Activated CD4-positive, alpha-beta T cell treated with anti-CD3 and anti-CD28 coated beads, Interleukin-10, Interleukin-2, amounts not matched to agents 100 ng/mL and 50 ng/mL, durations not matched to agents 16 hours and 8 hours (primary cell): ENCODE measurements around the gene RIOK3.
A peak's percentile ranks its signal among the peaks of the same experiment; 100 is the strongest.
"Not testable (repeated sequence)": the region's sequence is repeated elsewhere in the genome, so short reads cannot be mapped to it uniquely, and the experiment has no call there.

Source experiments
- DNase-seq: peaks from one replicate; pipeline ENCODE4 v3.0.0-alpha.2; 2020

RIOK3 gene

GRCh38 chr18:23452728-23453679 lies at the start of gene RIOK3:
Gene RIOK3 (plus strand): TSS chr18:23453287. CDS start chr18:23453440, 153 bp downstream.
- peak; percentile 98 for DNase-seq

DNA sequence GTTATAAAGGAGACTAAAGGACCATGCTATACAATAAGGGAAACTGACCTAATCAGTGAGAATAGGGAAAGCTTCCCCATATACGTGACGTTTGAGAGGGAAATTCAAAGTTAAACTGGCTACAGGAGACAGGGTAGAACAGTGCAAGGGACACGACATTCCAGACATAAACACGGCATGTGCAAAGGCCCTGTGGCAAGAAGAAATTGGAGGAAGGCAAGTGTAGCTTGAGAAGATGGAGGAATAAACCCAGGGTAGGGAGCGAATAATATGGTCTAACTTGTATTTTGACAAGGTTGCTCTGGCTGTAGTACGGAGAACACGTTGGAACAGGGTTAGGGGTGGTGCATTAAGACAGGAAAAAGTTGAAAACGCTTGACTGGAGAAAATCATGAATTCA lies 49.8 kb upstream of the RIOK3 start:
- no peak for DNase-seq

GRCh38 chr18:23405636-23406035 lies 47.5 kb upstream of the RIOK3 start:
- DNase-seq: no peak

DNA sequence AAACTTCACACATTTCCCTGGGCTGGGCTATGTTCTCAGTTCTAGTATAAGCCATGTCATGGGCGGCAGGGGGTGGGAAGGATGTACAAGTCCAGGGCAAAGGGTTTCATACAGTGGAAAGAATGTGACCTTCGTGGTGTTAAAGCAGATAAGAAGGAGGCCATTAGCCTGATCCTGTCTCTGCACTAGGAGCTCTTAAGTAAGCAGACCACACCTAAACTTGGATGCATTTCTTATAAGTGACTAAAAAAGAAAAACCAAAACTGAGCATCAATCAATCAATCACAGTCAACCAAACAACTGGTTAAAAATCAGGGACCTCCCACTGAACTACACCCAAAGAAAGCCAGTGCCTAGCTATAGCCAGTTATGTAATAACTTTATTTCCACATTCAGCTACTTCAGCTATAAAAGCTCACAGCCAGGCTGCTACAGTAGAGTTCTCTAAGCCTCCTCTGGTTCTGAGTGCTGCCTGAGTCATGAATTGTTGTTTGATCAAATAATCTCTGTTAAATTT lies 46.8 kb upstream of the RIOK3 start:
- DNase-seq: no peak

DNA sequence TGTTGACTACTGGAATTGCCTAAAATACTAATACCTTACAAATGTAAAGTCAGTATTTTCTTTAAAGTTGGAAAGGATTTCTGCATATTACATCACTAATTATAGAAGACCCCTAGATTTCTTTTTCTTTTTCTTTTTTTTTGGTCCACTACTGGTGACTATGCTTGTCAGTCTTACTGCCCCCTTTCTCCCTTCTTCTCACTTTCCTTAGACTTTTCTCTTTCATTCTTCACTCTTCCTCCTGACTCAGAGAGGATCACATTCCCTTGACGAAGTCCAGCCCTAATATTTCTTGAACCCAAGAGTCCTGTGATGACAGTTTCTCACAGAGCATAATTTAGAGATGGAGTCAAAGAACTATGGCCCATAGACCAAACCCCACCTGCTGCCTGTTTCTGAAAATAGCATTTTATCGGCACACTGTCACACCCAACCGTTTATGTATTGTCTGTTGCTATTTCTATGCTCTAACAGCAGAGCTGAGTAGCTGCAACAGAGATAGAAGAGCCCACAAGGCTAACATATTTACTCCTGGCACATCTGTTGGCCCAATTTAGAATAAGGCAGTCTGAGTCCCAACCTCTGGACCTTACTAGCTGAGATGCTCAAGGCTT lies 40.6 kb upstream of the RIOK3 start:
- DNase-seq: no peak

DNA sequence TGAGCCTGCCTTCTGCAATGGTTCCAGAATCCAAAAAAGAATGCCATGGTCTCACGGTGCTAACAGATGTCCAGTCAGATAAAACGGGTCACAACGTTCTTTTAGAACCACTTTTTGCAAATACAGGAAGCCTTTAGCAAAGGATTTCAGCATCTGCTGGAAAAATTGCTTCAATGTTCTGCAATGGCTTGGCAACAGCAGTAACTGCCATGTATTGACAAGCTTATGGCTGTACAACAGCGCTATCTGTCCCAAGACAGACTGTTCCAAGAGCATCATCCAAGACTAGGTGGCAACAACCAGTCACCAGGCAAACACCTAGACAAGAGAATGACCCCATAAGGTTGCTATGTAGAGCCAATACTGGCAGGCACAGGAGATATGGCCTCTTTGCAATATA lies 37.6 kb upstream of the RIOK3 start:
- DNase-seq: no peak

DNA sequence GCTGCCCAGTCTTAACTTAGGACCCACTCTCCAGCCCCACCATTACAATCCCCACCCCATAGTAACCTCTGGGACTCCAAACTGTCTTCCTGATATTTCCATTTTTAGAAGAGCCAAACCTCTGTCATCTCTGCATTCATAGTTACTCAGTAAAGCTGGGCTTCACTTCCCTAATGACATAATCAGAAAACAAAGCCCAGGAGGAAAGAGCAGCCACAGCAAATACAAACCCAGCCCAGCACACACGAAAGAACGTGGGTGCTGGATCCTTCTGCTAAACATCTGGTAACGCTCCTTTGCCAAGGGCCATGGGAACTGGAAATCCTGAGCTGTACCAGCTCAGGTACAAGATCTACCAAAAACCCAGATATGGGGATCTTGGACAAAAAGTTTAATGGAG lies 36.8 kb upstream of the RIOK3 start:
- DNase-seq: no peak

DNA sequence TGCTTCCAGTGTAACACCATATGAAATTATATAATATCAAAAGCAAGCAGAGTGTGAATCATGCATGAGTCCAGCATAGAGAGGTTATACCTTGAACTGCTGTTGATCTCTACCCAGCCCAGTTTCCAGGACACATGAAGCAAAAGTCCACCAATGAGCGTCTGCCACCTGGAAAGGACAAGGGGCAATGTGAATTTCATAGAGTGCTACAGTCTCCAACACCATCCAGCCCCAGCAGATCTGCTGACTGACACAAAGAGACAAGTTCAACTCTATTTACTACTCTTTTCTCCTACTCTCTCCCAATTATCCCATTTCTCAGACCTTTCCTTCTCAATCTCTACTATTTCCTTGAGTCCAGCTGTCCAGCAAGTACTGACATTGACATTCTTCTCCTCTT lies 31.8 kb upstream of the RIOK3 start:
- no peak for DNase-seq

GRCh38 chr18:23422751-23423418 lies 30.2 kb upstream of the RIOK3 start:
- peak; percentile 54 for DNase-seq

DNA sequence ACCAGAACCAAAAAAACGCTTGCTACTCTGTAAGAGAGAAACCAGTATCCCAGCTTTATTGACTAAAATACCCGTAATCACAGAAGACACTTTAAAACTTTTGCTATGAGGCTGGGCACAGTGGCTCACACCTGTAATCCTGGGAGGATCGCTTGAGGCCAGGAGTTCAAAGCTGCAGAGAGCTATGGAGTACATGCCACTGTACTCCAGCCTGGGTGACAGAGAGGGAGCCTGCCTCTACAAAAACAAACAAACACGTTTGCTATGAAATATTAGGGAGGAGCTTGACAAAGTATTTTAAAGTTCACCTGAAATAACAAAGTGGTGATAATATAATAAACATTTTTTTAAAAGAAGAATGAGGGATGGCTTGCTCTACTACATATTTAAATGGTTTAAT lies 28.5 kb upstream of the RIOK3 start:
- DNase-seq: no peak

GRCh38 chr18:23428821-23429220 lies 24.3 kb upstream of the RIOK3 start:
- no peak for DNase-seq

DNA sequence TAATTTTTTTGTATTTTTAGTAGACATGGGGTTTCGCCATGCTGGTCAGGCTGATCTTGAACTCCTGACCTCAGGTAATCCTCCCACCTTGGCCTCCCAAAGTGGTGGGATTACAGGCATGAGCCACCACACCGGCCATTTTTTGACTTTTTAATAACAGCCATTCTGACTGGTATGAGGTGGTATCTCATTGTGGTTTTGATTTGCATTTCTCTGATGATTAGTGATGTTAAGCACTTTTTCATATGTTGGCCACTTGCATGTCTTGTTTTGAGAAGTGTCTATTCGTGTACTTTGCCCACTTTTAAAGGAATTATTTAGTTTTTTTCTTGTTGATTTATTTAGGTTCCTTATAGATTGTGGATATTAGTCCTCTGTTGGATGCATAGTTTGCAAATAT lies 23.5 kb upstream of the RIOK3 start:
- DNase-seq: not testable (repeated sequence)

DNA sequence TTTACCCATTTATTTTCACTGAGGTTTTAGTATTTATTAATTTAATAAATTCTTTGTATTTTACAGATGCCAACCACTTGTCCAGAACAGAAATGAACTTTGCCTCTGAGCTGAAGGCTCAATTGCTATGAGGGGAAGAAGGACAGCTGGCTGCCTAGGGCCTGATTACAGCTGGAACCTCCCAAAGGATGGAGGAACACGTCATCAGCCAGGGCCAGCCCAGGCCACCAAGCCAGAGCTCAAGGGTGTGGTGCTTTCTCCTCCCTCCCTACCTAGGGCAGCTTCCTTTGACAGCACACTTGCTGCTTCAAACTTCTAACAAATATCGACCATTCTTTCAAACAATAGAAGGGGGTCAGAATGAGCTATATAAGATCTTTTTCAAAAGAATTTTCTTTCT lies 19.7 kb upstream of the RIOK3 start:
- no peak for DNase-seq

DNA sequence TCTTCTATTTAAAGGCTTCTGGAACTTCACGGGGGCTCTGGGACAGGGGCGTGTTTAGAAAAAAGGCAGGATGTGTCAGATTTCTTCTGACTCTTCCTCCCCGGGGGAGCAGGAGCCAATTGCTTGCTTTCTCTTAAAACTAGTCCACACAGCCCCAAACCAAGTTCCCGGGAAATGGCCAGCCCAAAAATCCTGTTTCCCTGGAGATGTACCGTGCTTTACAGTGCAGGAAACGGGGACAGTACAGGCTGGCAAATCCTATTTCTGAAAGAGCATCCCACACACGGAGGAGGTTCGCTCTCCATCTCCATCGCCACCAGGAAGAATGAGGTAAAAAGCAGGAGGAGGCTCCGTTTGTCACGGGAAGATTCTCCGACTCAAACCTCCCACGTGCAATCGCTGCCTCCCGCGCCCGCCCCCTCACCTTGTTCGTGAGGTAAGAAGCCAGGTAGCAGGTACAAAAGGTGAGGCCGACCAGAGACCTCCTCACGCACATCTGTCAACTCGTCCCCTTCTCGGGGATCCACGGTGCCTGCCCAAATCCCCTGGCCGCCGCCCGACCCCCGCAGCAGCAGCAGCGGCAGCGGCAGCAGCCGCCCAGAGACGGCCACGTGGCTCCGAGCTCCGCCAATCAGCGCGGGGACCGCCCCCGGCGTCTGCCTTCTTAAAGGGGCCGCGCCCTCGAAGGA lies 15.6 kb upstream of the RIOK3 start:
- DNase-seq: peak; percentile 87

- no peak for DNase-seq
These were observed 15.1 kb upstream of the RIOK3 start for GRCh38 chr18:23438046-23438377.

- no peak for DNase-seq
These were observed 14.3 kb upstream of the RIOK3 start for GRCh38 chr18:23438608-23439366.

GRCh38 chr18:23440131-23440530 lies 13.0 kb upstream of the RIOK3 start:
- no peak for DNase-seq

DNA sequence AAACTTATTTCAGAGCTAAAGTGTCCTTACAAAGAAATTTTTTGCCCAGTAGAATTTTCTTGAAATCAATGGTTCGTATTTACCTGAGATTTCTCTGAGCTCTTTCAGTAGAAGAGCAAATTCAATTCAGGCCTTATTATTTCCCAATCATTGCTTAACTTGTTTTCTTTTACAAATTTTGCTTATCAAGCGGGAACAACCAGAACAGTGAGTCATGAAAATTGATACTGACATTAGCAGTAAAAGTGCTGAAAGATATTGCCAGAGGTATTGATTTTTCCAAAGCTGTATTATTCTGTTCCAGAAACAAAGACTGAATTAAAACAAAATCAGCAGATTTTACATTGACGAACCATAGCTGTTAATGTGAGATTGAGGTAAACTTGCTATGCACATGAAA lies 10.1 kb upstream of the RIOK3 start:
- no peak for DNase-seq

DNA sequence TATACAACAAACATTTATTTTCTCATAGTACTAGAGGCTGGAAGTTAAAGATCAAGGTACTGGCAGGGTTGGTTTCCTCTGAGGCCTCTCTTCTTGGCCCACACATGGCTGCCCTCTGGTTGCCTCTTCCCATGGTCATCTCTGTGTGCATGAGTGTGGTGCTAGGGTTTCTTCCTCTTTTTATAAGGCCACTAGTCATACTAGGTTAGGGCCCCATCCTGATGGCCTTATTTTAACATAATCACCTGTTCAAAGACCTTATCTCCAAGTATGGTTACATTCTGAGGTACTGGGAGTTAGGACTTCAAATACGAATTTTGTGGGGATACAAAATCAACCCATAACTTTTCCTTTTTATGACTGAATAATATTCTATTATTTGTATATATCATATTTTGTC lies 4.8 kb upstream of the RIOK3 start:
- DNase-seq: no peak

- no peak for DNase-seq
These were observed 3.1 kb upstream of the RIOK3 start for GRCh38 chr18:23450022-23450421.

DNA sequence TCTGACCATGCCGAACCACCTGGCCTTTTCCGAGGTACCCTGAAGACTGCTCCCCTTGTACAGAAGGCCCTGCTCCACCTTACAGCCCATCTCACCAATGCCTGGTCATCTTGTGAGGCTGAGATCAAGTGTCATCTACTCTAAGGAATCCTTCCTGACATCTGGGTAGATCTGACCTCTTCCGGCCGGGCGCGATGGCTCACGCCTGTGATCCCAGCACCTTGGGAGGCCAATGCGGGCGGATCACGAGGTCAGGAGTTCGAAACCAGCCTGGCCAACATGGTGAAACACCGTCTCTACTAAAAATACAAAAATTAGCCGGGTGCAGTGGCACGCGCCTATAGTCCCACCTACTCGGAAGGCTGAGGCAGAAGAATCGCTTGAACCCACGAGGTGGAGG lies 2.1 kb upstream of the RIOK3 start:
- no peak for DNase-seq

- DNase-seq: no peak
These were observed 1.6 kb upstream of the RIOK3 start for GRCh38 chr18:23451491-23451890.
